DND-41 (cell line): Measurements from ENCODE around the gene CENPX.

ENCODE experiments used
- ATAC-seq: fragments of 200-7000 bp; cut with Tn5 transposase; 3 replicates; pipeline ENCODE4 v1.9.1; 2021; ENCODE audit warnings: low read depth; ENCODE audit not compliant: insufficient read depth
- DNase-seq: peaks from one replicate; pipeline ENCODE4 v3.0.0-alpha.2; 2020
- H2AFZ ChIP-seq: 2 replicates; pipeline ENCODE4 v1.6.0; 2012; ENCODE audit warnings: low read depth, low read length
- H3K27ac ChIP-seq: 2 replicates; pipeline ENCODE4 v1.5.1; 2012; ENCODE audit warnings: low read length, inconsistent platforms
- H3K27me3 ChIP-seq: fragments of 200-600 bp; sonication (generic); 2 replicates; pipeline ENCODE4 v1.6.0; 2012; ENCODE audit warnings: low read length, mild to moderate bottlenecking, inconsistent platforms; ENCODE audit not compliant: insufficient read depth, poor library complexity
- H3K36me3 ChIP-seq: 2 replicates; pipeline ENCODE4 v1.5.1; 2012; ENCODE audit warnings: low read length, inconsistent platforms; ENCODE audit not compliant: insufficient read depth
- H3K4me1 ChIP-seq: 2 replicates; pipeline ENCODE4 v1.5.1; 2012; ENCODE audit warnings: mild to moderate bottlenecking, low read length; ENCODE audit not compliant: insufficient read depth
- H3K4me2 ChIP-seq: 2 replicates; pipeline ENCODE4 v1.6.0; 2012; ENCODE audit warnings: mild to moderate bottlenecking, moderate library complexity, low read length, inconsistent platforms; ENCODE audit not compliant: insufficient read depth
- H3K4me3 ChIP-seq, 2 experiments: fragments of 200-600 bp in 1 of 2; shearing (Covaris generic) in 1 of 2; 2 replicates each; pipeline ENCODE4 v1.5.1; 2012 to 2016; ENCODE audit warnings: inconsistent platforms in 2 of 2, low read length in 2 of 2, mild to moderate bottlenecking in 2 of 2, low read depth in 1 of 2, moderate library complexity in 1 of 2
- H3K79me2 ChIP-seq: 2 replicates; pipeline ENCODE4 v1.6.0; 2012; ENCODE audit warnings: low read length, inconsistent platforms; ENCODE audit not compliant: insufficient read depth
- H3K9ac ChIP-seq: 2 replicates; pipeline ENCODE4 v1.6.0; 2012; ENCODE audit warnings: low read depth, mild to moderate bottlenecking, inconsistent platforms, low read length, moderate library complexity
- H3K9me3 ChIP-seq: 2 replicates; pipeline ENCODE4 v1.5.1; 2012; ENCODE audit warnings: low read length, moderate library complexity, mild to moderate bottlenecking, inconsistent platforms; ENCODE audit not compliant: insufficient read depth, severe bottlenecking
- H4K20me1 ChIP-seq: 2 replicates; pipeline ENCODE4 v1.6.0; 2012; ENCODE audit warnings: low read length; ENCODE audit not compliant: insufficient read depth
- EZH2 ChIP-seq: IDR thresholded peaks from 3 replicates; pipeline ENCODE4 v1.6.1; 2012; ENCODE audit warnings: borderline replicate concordance, low read depth, mild to moderate bottlenecking, moderate library complexity, low read length, inconsistent platforms; ENCODE audit not compliant: severe bottlenecking
- TF ChIP-seq, protein P1 (sequence below): IDR thresholded peaks from 2 replicates; pipeline ENCODE4 v1.5.1; 2012; ENCODE audit warnings: borderline replicate concordance, low read length, moderate library complexity, mild to moderate bottlenecking; ENCODE audit not compliant: poor library complexity, severe bottlenecking; ENCODE audit errors: extremely low read depth

The CENPX gene

GRCh38 chr17:82062984-82063368, 40.3 kb upstream of the CENPX start:
- H3K9me3 ChIP-seq: no peaks in the 10 kb centered on the region
- H3K79me2 ChIP-seq: peaks cover 33% of the 10 kb centered on the region
- no peak overlapping the region for H3K4me3 ChIP-seq
- DNase-seq (no peak), ATAC-seq (no peak)
- H3K4me1 ChIP-seq: peaks cover 43% of the 10 kb centered on the region
- H3K27me3 ChIP-seq: no peaks in the 10 kb centered on the region
- H3K36me3 ChIP-seq: peaks cover 68% of the 10 kb centered on the region
- H4K20me1 ChIP-seq: peaks cover 50% of the 10 kb centered on the region
- H3K9ac ChIP-seq: no peak overlapping the region
- H3K4me2 ChIP-seq: peak overlapping the region; percentile 100; the same call in 1 of the 2 replicates
- H3K27ac ChIP-seq: no peak overlapping the region; the same call in 1 of the 2 replicates
- no peak overlapping the region for H2AFZ ChIP-seq
- TF ChIP-seq, protein P1, sequence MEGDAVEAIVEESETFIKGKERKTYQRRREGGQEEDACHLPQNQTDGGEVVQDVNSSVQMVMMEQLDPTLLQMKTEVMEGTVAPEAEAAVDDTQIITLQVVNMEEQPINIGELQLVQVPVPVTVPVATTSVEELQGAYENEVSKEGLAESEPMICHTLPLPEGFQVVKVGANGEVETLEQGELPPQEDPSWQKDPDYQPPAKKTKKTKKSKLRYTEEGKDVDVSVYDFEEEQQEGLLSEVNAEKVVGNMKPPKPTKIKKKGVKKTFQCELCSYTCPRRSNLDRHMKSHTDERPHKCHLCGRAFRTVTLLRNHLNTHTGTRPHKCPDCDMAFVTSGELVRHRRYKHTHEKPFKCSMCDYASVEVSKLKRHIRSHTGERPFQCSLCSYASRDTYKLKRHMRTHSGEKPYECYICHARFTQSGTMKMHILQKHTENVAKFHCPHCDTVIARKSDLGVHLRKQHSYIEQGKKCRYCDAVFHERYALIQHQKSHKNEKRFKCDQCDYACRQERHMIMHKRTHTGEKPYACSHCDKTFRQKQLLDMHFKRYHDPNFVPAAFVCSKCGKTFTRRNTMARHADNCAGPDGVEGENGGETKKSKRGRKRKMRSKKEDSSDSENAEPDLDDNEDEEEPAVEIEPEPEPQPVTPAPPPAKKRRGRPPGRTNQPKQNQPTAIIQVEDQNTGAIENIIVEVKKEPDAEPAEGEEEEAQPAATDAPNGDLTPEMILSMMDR: no peak
- no peak for TF ChIP-seq EZH2

DNA sequence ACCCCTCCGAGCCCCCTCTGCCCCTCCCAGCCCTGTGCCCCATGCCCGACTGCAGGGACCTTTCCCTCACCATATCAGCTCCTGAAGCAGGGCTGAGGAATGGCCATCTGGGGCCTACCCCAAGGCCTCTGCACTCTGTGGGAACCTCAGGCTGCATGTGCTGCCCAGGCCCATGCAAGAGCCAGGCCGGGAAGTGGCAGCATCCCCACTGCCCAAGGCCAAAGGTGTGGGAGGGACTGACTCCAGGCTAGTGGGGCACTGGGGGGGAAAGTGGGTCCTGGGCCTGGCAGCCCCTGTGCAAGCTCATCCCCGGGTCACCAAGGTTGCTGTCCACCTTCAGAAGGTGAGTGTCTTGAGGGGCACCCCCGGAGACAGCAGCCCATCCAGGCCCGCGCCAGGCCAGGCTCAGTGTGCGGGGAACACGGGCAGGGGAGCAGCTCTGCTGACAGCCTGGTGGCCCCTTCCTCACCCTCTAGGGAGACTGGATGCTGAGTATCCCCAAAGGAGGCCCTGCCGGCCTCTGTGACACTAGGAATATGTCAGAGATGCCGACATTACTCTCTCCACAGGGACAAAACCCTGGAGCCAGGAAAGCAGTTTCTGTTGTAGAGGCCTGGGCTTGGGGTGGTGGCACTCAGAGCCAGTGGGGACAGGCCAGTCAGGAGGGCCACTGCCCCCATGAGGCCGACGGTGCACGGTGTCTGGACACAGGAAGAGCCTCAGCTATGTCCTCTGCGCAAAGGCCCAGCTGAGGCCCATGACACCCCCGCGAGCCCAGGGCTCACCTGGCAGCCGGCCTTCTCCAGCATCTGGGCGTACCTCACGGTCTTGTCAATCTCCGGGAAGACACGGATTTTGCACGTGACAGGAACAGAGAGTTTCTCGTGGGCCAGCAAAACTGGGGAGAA, 39.7 kb upstream of the CENPX start:
- H3K36me3 ChIP-seq: peaks cover 75% of the 10 kb centered on the region
- H3K27me3 ChIP-seq: no peaks in the 10 kb centered on the region
- peaks cover 33% of the 10 kb centered on the region for H3K79me2 ChIP-seq
- H4K20me1 ChIP-seq: peaks cover 56% of the 10 kb centered on the region
- H3K9ac ChIP-seq: no peak overlapping the region
- H3K4me1 ChIP-seq: peaks cover 43% of the 10 kb centered on the region
- TF ChIP-seq, protein P1: no peak
- TF ChIP-seq EZH2: no peak
- no peak overlapping the region for H2AFZ ChIP-seq
- DNase-seq (no peak), ATAC-seq (no peak)
- peak overlapping the region; percentile 100; the same call in 1 of the 2 replicates for H3K4me2 ChIP-seq
- no peak overlapping the region for H3K4me3 ChIP-seq
- H3K27ac ChIP-seq: no peak overlapping the region
- no peaks in the 10 kb centered on the region for H3K9me3 ChIP-seq

- no peaks in the 10 kb centered on the region for H3K9me3 ChIP-seq
- H3K36me3 ChIP-seq: peaks cover 85% of the 10 kb centered on the region
- H2AFZ ChIP-seq: no peak overlapping the region
- no peak overlapping the region for H3K27ac ChIP-seq
- TF ChIP-seq EZH2: no peak
- TF ChIP-seq, protein P1: no peak
- H3K27me3 ChIP-seq: no peaks in the 10 kb centered on the region
- ATAC-seq: no peak
- no peak for DNase-seq
- H3K79me2 ChIP-seq: peaks cover 30% of the 10 kb centered on the region
- H3K9ac ChIP-seq: no peak overlapping the region
- peaks cover 36% of the 10 kb centered on the region for H3K4me1 ChIP-seq
- H4K20me1 ChIP-seq: peaks cover 65% of the 10 kb centered on the region
- no peak overlapping the region for H3K4me3 ChIP-seq
- H3K4me2 ChIP-seq: no peak overlapping the region
Observed at GRCh38 chr17:82061047-82061925, 38.6 kb upstream of the CENPX start.
